Measurements from ENCODE around the gene SLC37A4. TPM values are rescaled to one million over a fixed set of nuclear protein-coding genes. Genes with fewer than 3 reads are reported as not detected.
A peak's percentile ranks its signal among the peaks of the same experiment; 100 is the strongest.
"Not testable (repeated sequence)": the region's sequence is repeated elsewhere in the genome, so short reads cannot be mapped to it uniquely, and the experiment has no call there.

The SLC37A4 gene
- total and polyA plus RNA-seq, 2 of the 13 experiments (the other 11 are each of a cell fraction or from before 2014, with no cell fraction given), result 43.0 to 56.1 TPM

GRCh38 chr11:119018074-119018938 lies 12.4 kb downstream of the SLC37A4 start, which contains the start of the genes RPS25 and TRAPPC4 (continued):
- TF ChIP-seq CAMTA2 (CRISPR knock-in tag; IDR thresholded peaks at IDR 0.05; ENCODE audit: borderline replicate concordance), result no peak; the same call in 1 of the 2 replicates
- TF ChIP-seq HDAC2 (CRISPR knock-in tag; IDR thresholded peaks at IDR 0.05), result no peak
- TF ChIP-seq ZNF557 (CRISPR knock-in tag; IDR thresholded peaks at IDR 0.05), result no peak
- peak; percentile 90 for TF ChIP-seq ZNF879 (CRISPR knock-in tag; IDR thresholded peaks at IDR 0.05)

- not testable (repeated sequence) for BruUV-seq (replicated peaks)
Observed at GRCh38 chr11:119017377-119017776, 13.3 kb downstream of the SLC37A4 start.

More at GRCh38 chr11:119017377-119017776, 13.3 kb downstream of the SLC37A4 start:
- Histone ChIP-seq H3K36me3 (replicated peaks in 1 of 2; ENCODE audit: control insufficient read depth in 1 of 2, insufficient read depth in 2 of 2, low read length in 2 of 2) (peaks cover 5 to 37% of the 10 kb centered on the region in 2 experiments), H3K9ac (ENCODE audit: insufficient read depth, low read depth, low read length) (peak overlapping the region; percentile 93), H3K27ac (ENCODE audit: extremely low read length, insufficient read depth, low read length) (peak overlapping the region; percentile 93), H4K20me1 (ENCODE audit: insufficient read depth, low read length) (peaks cover 17% of the 10 kb centered on the region), H3K79me2 (ENCODE audit: insufficient read depth, low read length) (peaks cover 53% of the 10 kb centered on the region), H3K4me3 (replicated peaks in 1 of 3; ENCODE audit: insufficient read depth in 1 of 3, low read depth in 2 of 3, low read length in 3 of 3) (peak overlapping the region; percentile 72 to 99 (median 93)), H3K4me2 (ENCODE audit: low read depth, low read length) (peak overlapping the region; percentile 72), H3K4me1 (ENCODE audit: insufficient read depth, low read length) (peaks cover 51% of the 10 kb centered on the region)
- DNase-seq (ENCODE audit: low spot score); ATAC-seq; intact Hi-C loops (cut with micrococcal nuclease; ENCODE audit: unreplicated experiment); H3K27me3 ChIP-seq (ENCODE audit: control insufficient read depth in 1 of 2, insufficient read depth in 2 of 2, low read length in 2 of 2); CTCF ChIA-PET (ENCODE audit: low intra/inter-chr PET ratio, low total read pairs); H3K9me3 ChIP-seq (ENCODE audit: low read length); FAIRE-seq; in situ Hi-C loops (cut with HindIII; ENCODE audit: extremely low pct_ligation_motif_present, low pct_unique_long_range_greater_than_20kb); H2AFZ ChIP-seq (ENCODE audit: low read length): not testable (repeated sequence)
- WGBS (ENCODE audit: low lambda C conversion rate), result 3% methylated on average over 10 of the region's 10 CpGs
- POLR2A ChIA-PET, result interaction anchor here (1.6 to 6.9 kb wide), 5 partner anchors 11 to 85 kb away, joined by 6 to 66 read pairs (median 11); partner anchors contain the start of genes CENATAC, DPAGT1, SLC37A4 and VPS11

Measured in HepG2 (cell line).